RPMI7951 (cell line): ENCODE results near the gene TRAPPC8. TPM values are rescaled to one million over a fixed set of nuclear protein-coding genes. Genes with fewer than 3 reads are reported as not detected.
"Not testable (repeated sequence)": the region's sequence is repeated elsewhere in the genome, so short reads cannot be mapped to it uniquely, and the experiment has no call there.

Experiments used
- DNase-seq: peaks from one replicate; pipeline ENCODE4 v3.0.0-alpha.2; 2012; ENCODE audit warnings: low read depth
- total RNA-seq: library from RNA; depleted of rRNA; stranded (reverse); fragments of >200 nt; shearing (Covaris generic); gene quantifications from 2 replicates; pipeline ENCODE4 v1.2.3, GENCODE V29; 2014

Gene TRAPPC8
- total RNA-seq, 1 experiment from 2014 or later: 28.7 TPM

- DNase-seq: no peak
These were observed 79.8 kb downstream of the TRAPPC8 start for GRCh38 chr18:31863103-31863502.

GRCh38 chr18:31860488-31860887 is 82.4 kb downstream of the TRAPPC8 start:
- DNase-seq: no peak

GRCh38 chr18:31857526-31858106 is 85.3 kb downstream of the TRAPPC8 start:
- no peak for DNase-seq

- DNase-seq: no peak
These were observed 92.1 kb downstream of the TRAPPC8 start for GRCh38 chr18:31850844-31851243.

- DNase-seq: no peak
These were observed 102.4 kb downstream of the TRAPPC8 start for GRCh38 chr18:31840499-31840898.

GRCh38 chr18:31837879-31838278 is 105.0 kb downstream of the TRAPPC8 start:
- DNase-seq: no peak

- DNase-seq: no peak
These were observed 107.3 kb downstream of the TRAPPC8 start for GRCh38 chr18:31835528-31836133.

GRCh38 chr18:31831903-31832302 is 111.0 kb downstream of the TRAPPC8 start:
- DNase-seq: no peak

GRCh38 chr18:31830686-31831085 is 112.2 kb downstream of the TRAPPC8 start:
- no peak for DNase-seq

- no peak for DNase-seq
These were observed 114.3 kb downstream of the TRAPPC8 start for GRCh38 chr18:31828613-31829012.

GRCh38 chr18:31826673-31827325 is 116.1 kb downstream of the TRAPPC8 start:
- DNase-seq: not testable (repeated sequence)

- DNase-seq: no peak
These were observed 117.2 kb downstream of the TRAPPC8 start for GRCh38 chr18:31825772-31826171.

- no peak for DNase-seq
These were observed 121.3 kb downstream of the TRAPPC8 start for GRCh38 chr18:31821545-31822171.

- DNase-seq: no peak
These were observed 123.1 kb downstream of the TRAPPC8 start for GRCh38 chr18:31819925-31820229.

GRCh38 chr18:31819106-31819924 is 123.6 kb downstream of the TRAPPC8 start:
- DNase-seq: peak; percentile 22

- no peak for DNase-seq
These were observed 128.8 kb downstream of the TRAPPC8 start for GRCh38 chr18:31814132-31814531.

GRCh38 chr18:31810336-31811130 is 132.4 kb downstream of the TRAPPC8 start:
- not testable (repeated sequence) for DNase-seq

- not testable (repeated sequence) for DNase-seq
These were observed 133.9 kb downstream of the TRAPPC8 start for GRCh38 chr18:31809049-31809448.

GRCh38 chr18:31801078-31801477 is 141.8 kb downstream of the TRAPPC8 start:
- DNase-seq: no peak

GRCh38 chr18:31799257-31799656 is 143.7 kb downstream of the TRAPPC8 start:
- DNase-seq: not testable (repeated sequence)

GRCh38 chr18:31798399-31798798 is 144.5 kb downstream of the TRAPPC8 start:
- DNase-seq: no peak
